HG02981 (cell line): Measurements from ENCODE around the gene LMCD1.

Experiments
- ATAC-seq: cut with Tn5 transposase; IDR thresholded peaks from one replicate; pipeline ENCODE4 v1.9.1; 2021; ENCODE audit warnings: mild to moderate bottlenecking, moderate library complexity; ENCODE audit not compliant: unreplicated experiment

The LMCD1 gene

DNA sequence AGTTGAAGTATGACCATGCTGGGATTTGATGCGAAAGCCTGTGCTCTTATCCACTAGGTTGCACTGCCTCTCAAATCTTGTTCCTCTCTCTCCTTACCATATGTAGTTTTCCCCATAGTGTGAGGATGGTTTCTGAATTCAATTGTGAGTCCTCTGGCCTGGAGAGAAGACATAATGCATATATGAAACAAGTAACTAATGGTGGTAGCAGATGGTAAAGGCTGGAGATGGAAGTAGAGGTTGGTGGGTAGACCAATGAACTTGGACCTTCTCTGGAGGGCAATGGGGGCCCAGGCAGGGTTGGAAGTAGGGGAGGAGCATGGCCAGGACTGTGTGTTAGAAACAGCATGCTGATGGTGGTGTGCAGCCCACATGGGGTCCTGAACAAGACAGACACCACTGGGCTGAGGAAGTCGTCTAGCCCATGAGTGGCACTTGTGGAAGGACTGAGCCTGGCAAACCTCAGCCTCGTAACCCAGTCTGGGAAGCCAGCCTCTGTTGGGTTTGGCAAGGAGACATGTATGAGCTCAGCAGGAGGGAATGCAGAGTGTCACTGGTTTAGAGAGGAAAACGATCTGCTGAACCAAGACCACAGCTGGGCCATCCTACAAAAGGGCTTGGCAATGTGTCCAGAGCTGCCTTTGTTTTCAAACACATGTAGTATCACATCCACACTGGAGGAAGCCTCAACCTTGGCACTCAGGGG lies 18.5 kb upstream of the LMCD1 start:
- ATAC-seq = no peak

GRCh38 chr3:8484409-8485140 lies 17.0 kb upstream of the LMCD1 start:
- no peak for ATAC-seq

DNA sequence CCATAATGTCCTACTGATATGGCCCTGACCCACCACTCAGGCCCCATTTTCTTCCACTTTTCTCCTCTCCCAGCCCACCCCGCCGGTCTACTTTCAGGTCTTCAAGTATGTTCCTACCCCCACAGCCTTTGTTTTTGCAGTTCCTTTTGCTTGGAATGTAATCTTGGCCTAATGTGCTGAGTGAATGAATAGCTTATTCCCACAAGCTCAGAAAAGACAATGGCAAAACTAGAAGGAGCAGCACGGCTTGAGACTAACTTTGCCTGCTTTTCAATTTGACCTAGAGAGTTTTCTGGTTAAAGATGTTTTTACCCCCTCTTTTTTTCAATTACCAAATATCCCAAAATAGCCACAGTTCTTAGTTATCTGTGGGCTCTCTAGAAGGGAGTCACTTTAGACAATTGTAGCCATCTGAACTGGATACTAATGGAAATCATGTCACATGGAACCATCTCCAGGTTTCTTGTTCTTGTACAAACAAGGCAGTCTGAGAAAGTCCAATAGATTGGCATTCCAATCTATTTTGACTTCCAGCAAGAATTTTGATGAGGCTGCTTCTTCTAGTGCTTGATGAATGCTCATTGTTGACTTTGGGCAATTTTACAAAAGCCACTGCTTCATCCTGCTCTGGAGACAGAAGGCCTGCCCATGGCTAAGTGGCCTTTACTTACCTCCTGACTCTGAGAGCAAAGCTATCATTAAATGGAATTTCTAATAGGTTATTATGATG lies 16.3 kb upstream of the LMCD1 start:
- no peak for ATAC-seq

DNA sequence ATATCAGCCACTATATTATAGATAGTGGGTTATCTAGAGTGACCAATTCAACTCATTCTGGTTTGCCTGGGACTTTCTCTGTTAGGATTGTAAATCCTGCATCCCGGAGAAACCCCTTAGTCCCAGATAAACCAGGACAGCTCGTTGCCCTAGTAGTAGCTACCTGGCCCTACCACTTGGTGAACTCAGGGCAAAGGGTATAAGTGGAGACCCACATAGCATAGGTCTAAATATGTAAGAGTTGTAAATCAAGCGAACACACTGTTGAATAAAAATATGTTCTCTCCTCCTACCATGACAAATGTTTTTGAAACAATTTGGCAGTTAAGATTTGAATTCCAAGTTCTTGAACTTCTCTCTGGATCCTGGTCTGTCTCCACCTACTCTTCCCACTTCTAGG lies 15.7 kb upstream of the LMCD1 start:
- no peak for ATAC-seq

- no peak for ATAC-seq
These were observed 15.2 kb upstream of the LMCD1 start for GRCh38 chr3:8486434-8486833.

DNA sequence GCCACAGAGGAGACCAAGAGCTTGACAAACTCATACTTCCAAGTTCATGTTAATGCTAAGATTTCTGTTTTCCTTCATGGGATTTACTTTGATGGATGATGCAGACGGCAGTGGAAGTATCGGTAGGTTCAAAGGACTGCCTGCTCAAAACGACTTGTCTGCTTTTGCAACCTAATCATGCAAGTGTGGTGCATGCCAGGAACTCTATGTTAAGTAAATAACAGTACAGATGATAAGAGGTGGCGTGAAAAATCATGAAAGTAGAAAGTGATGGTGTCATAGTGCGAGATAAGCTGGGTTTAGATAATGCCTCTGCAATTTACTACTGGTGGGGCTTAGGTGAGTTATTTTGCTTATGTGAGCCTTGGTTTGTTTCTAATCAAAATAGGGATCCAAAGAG lies 14.7 kb upstream of the LMCD1 start:
- ATAC-seq = no peak

GRCh38 chr3:8488411-8488810 lies 13.2 kb upstream of the LMCD1 start:
- no peak for ATAC-seq

DNA sequence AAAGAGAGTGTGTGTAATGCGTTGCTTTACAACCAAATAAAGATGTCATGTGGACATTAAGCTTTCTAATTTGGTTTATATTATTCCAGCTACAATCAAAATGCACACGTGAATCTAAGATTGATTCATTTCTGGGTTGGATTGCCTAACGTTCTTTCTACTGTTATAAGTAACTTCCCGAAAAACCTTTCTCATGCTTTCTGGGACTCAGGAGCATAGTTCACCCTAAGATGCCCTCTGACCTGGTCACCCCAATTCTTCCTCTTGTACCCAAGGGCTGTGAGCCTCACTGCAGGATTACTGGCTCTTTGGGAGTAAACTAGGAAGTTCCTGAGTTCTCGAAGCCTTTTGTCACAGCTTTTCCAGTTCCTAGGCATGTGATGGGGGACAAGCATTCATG lies 12.7 kb upstream of the LMCD1 start:
- no peak for ATAC-seq

- no peak for ATAC-seq
These were observed 12.3 kb upstream of the LMCD1 start for GRCh38 chr3:8489278-8489792.

GRCh38 chr3:8490079-8490552 lies 11.5 kb upstream of the LMCD1 start:
- no peak for ATAC-seq

DNA sequence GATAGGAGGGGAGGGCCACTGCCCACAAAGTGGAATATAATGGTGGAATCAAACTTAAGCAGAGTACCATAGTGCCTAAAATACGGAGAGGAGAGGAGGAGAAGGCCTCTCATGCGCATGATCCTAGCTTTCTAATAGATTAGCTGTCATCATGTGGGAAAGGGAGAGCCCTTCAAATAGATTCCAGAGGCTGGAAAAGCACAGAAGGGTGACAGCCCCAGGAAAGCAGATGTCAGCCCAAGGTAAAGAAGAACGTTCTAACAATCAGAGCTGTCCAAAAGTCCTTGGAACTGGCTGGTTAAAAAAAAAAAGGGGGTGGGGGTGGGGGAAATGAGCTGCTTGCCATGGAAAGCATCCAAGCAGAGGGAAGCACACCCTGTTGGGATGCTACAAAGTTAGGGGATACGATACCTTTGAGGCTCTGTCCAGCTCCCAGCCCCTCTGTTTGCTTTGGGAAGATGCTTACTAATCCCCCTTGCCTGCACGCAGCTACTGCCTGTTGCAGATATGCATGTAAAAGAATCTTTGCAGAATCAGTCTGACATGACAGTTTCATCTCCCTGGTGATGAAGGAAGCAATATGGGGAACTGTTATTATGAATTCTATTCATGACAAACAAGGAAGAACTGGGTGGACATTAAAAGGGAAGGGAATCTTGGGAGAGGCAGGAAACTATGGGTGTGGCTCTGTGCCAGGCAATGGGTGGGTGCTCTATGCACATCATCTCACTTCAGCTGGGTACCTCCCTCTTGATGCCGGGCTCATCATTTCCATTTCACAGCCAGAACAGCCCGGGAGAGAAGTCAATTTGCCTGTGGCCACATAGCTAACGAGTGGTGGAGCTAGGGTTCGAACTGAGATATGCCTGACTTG lies 10.1 kb upstream of the LMCD1 start:
- ATAC-seq = no peak

GRCh38 chr3:8492744-8493511 lies 8.7 kb upstream of the LMCD1 start:
- ATAC-seq = no peak

- ATAC-seq = no peak
These were observed 7.9 kb upstream of the LMCD1 start for GRCh38 chr3:8493744-8494143.

DNA sequence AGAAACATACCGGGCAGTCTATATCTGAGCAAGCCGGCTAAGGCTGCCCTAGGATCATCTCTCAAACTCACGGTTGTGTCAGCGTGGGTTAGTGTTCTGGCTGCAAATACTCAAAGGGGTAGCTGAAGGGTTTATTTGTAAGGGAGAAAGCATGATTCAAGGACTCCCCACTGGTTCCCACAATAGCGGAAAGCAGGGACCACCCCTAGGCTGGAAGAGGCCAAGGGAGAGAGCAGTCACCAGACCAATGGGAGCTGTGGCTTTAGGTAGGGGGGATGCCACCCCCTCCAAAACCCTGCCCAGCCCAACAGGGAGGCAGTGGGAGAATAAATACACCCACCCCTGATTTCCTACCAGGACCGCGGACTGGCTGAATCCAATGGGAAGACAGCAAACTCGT lies 7.3 kb upstream of the LMCD1 start:
- no peak for ATAC-seq

DNA sequence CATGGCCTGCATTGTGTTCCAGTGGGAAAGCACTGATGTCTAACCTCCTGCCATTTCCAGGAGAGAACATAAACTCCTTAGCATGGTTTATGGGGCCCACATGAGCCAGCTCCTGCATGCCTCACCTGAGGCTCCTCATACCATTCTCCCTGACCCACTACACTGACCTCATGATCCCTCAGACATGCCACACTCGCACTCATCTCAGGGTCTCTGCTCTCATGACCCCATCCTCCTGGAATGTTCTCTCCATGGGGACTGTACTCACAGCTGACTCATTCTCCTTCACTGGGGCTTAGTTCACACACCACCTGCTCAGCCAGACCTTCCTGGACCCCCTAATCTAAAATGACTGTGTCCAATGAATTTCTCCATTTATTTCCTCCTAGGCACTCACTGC lies 4.0 kb upstream of the LMCD1 start:
- ATAC-seq = no peak

- no peak for ATAC-seq
These were observed 2.4 kb upstream of the LMCD1 start for GRCh38 chr3:8499181-8499611.

GRCh38 chr3:8500319-8500988 lies 1.2 kb upstream of the LMCD1 start:
- ATAC-seq = no peak

DNA sequence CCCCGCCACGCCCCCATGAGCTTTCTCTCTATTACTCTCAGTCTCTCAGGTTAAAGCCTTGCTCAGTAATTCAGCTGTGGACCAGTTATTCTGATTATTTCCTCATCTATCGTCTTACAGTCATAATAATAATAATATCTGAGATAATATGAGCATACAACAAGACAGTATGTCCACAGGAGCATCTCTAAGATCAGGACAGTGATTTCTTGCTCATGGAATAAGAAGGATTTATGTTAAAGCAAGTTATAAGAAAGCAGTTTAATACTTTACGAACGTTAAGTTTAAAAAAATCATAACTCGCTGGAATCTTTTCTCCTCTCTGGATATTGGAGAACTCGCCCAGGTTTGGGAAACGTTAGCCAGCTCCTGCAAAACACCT lies 643 bp upstream of the LMCD1 start:
- no peak for ATAC-seq

- ATAC-seq = peak; percentile 14
These were observed 1.8 kb downstream of the LMCD1 start for GRCh38 chr3:8503461-8503860.
